Ovary (tissue), 3 donors: ENCODE measurements around the gene ZKSCAN3.

Experiments
- POLR2A ChIP-seq: fragments of 450-650 bp; IDR thresholded peaks from one replicate; pipeline ENCODE4 v1.6.1; 2017; ENCODE audit warnings: antibody characterized with exemption, mild to moderate bottlenecking, moderate library complexity
- TF ChIP-seq, protein P1 (sequence below), 3 donors: fragments of 450-650 bp in 2 of 3; fragments of 200-600 bp in 1 of 3; IDR thresholded peaks; one replicate each; pipeline versions ENCODE4 v1.5.1 to v1.8.0; 2016 to 2022; ENCODE audit warnings: antibody characterized with exemption in 3 of 3, mild to moderate bottlenecking in 1 of 3
- donor health status: DM: no; HTN: no; CAD: no.

DNA sequence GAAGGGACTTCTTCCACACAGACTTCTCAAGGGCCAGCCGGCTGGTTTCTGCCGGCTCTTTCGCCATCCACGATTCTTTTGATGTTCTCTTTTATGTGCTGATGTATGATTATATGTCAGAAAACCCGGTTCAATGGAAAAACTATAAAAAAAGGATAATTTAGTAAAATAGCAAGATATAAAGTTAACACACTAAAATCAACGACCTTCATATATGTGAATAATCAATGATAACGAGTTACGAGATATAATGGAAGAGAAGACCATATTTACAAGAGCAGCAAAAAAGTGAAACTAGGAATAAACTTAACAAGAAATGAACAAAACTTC is 50.3 kb downstream of the ZKSCAN3 start:
- no peak for TF ChIP-seq POLR2A
- TF ChIP-seq, protein P1, sequence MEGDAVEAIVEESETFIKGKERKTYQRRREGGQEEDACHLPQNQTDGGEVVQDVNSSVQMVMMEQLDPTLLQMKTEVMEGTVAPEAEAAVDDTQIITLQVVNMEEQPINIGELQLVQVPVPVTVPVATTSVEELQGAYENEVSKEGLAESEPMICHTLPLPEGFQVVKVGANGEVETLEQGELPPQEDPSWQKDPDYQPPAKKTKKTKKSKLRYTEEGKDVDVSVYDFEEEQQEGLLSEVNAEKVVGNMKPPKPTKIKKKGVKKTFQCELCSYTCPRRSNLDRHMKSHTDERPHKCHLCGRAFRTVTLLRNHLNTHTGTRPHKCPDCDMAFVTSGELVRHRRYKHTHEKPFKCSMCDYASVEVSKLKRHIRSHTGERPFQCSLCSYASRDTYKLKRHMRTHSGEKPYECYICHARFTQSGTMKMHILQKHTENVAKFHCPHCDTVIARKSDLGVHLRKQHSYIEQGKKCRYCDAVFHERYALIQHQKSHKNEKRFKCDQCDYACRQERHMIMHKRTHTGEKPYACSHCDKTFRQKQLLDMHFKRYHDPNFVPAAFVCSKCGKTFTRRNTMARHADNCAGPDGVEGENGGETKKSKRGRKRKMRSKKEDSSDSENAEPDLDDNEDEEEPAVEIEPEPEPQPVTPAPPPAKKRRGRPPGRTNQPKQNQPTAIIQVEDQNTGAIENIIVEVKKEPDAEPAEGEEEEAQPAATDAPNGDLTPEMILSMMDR (IDR thresholded peaks at IDR 0.05), result no peak
